Gastroesophageal sphincter (tissue), 4 donors: ENCODE data around the gene SPATA16. TPM values are rescaled to one million over a fixed set of nuclear protein-coding genes. Genes with fewer than 3 reads are reported as not detected.

ENCODE experiments used
- ATAC-seq: fragments of 150-250 bp; one replicate; pipeline ENCODE4 v1.9.1; 2016; ENCODE audit warnings: mild to moderate bottlenecking, moderate library complexity
- H3K27ac ChIP-seq, 4 donors: fragments of 200-600 bp; sonication (generic) in 3 of 4; 1 replicate in 3 of 4; 2 replicates in 1 of 4; pipeline ENCODE4 v1.5.1; 2016 to 2019
- H3K27me3 ChIP-seq: fragments of 200-600 bp; sonication (generic); one replicate; pipeline ENCODE4 v1.5.1; 2019
- H3K36me3 ChIP-seq, 2 donors: fragments of 200-600 bp; sonication (generic); one replicate each; pipeline ENCODE4 v1.5.1; 2019; ENCODE audit warnings: control low read depth in 1 of 2
- H3K4me1 ChIP-seq, 3 donors: fragments of 200-600 bp; sonication (generic); 1 replicate in 2 of 3; 2 replicates in 1 of 3; pipeline ENCODE4 v1.5.1; 2016 to 2019; ENCODE audit warnings: control low read depth in 2 of 3
- H3K4me3 ChIP-seq, 2 donors: fragments of 200-600 bp; sonication (generic); one replicate each; pipeline ENCODE4 v1.5.1; 2019; ENCODE audit warnings: mild to moderate bottlenecking in 1 of 2, moderate library complexity in 1 of 2
- H3K9me3 ChIP-seq, 3 donors: fragments of 200-600 bp; sonication (generic); one replicate each; pipeline ENCODE4 v1.5.1; 2017 to 2019; ENCODE audit warnings: control low read depth in 2 of 3
- CTCF ChIP-seq, 4 experiments: fragments of 200-600 bp in 2 of 4; fragments of 450-650 bp in 2 of 4; sonication (generic) in 1 of 4; IDR thresholded peaks; one replicate each; pipeline ENCODE4 v1.5.1; 2017 to 2019; ENCODE audit warnings: antibody characterized with exemption in 4 of 4, mild to moderate bottlenecking in 2 of 4, moderate library complexity in 2 of 4
- EP300 ChIP-seq: sonication (generic); formaldehyde crosslinking; IDR thresholded peaks from one replicate; pipeline ENCODE4 v1.6.1; 2017; ENCODE audit warnings: antibody characterized with exemption, mild to moderate bottlenecking
- POLR2A ChIP-seq, 2 donors: fragments of 450-650 bp; IDR thresholded peaks; one replicate each; pipeline ENCODE4 v1.6.1; 2017; ENCODE audit warnings: antibody characterized with exemption in 2 of 2, mild to moderate bottlenecking in 2 of 2, moderate library complexity in 1 of 2
- POLR2AphosphoS5 ChIP-seq: sonication (generic); formaldehyde crosslinking; IDR thresholded peaks from one replicate; pipeline ENCODE4 v1.6.1; 2017; ENCODE audit warnings: antibody characterized with exemption
- WGBS, 2 donors: methylation state at CpG; one replicate each; pipeline ENCODE4 v1.1.5; 2018; ENCODE audit warnings: low coverage in 1 of 2; 5-methylcytosine and 5-hydroxymethylcytosine counted together
- total RNA-seq, 4 donors: library from RNA; depleted of rRNA; stranded (reverse); fragments of >200 nt; gene quantifications; one replicate each; pipeline ENCODE4 v1.1.0, GENCODE V29; 2016

Gene SPATA16
- total RNA-seq, 4 donors from 2014 or later, result not detected

GRCh38 chr3:173138026-173138425, 3.0 kb downstream of the SPATA16 start:
- TF ChIP-seq POLR2A (IDR thresholded peaks at IDR 0.05), result no peak
- no peak for TF ChIP-seq EP300
- no peak for TF ChIP-seq POLR2AphosphoS5
- TF ChIP-seq CTCF (IDR thresholded peaks at IDR 0.05), result no peak
- 25 to 33% methylated on average over 1 to 3 of the region's 3 CpGs for WGBS, 2 donors
- ATAC-seq, result no peak

GRCh38 chr3:173135059-173135458, 6.0 kb downstream of the SPATA16 start:
- Histone ChIP-seq H3K36me3 (no peaks in the 10 kb centered on the region), H3K27me3 (no peaks in the 10 kb centered on the region), H3K9me3 (no peaks in the 10 kb centered on the region), H3K27ac (no peak overlapping the region), H3K4me3 (no peak overlapping the region), H3K4me1 (no peaks in the 10 kb centered on the region)
- no peak for TF ChIP-seq POLR2AphosphoS5
- TF ChIP-seq EP300, result no peak
- TF ChIP-seq POLR2A (IDR thresholded peaks at IDR 0.05), result no peak
- TF ChIP-seq CTCF (IDR thresholded peaks at IDR 0.05), result no peak
- WGBS, 2 donors, result 9 to 18% methylated on average over 2 of the region's 2 CpGs
- no peak for ATAC-seq

More at GRCh38 chr3:173138026-173138425, 3.0 kb downstream of the SPATA16 start:
- H3K4me1 ChIP-seq, result no peaks in the 10 kb centered on the region
- no peak overlapping the region for H3K27ac ChIP-seq
- H3K27me3 ChIP-seq, result no peaks in the 10 kb centered on the region
- H3K36me3 ChIP-seq, result no peaks in the 10 kb centered on the region
- no peaks in the 10 kb centered on the region for H3K9me3 ChIP-seq
- no peak overlapping the region for H3K4me3 ChIP-seq

GRCh38 chr3:173128633-173129032, 12.4 kb downstream of the SPATA16 start:
- TF ChIP-seq POLR2A (IDR thresholded peaks at IDR 0.05) (no peak), EP300 (no peak)
- H3K4me1 ChIP-seq, result no peaks in the 10 kb centered on the region
- no peak overlapping the region for H3K4me3 ChIP-seq
- WGBS, 2 donors, result 58 to 79% methylated on average over 3 of the region's 3 CpGs
- H3K9me3 ChIP-seq, result no peaks in the 10 kb centered on the region
- no peaks in the 10 kb centered on the region for H3K36me3 ChIP-seq
- no peaks in the 10 kb centered on the region for H3K27me3 ChIP-seq
- no peak for ATAC-seq
- no peak overlapping the region for H3K27ac ChIP-seq

- Histone ChIP-seq H3K27ac (no peak overlapping the region), H3K9me3 (no peaks in the 10 kb centered on the region), H3K4me1 (no peaks in the 10 kb centered on the region), H3K36me3 (no peaks in the 10 kb centered on the region), H3K4me3 (no peak overlapping the region), H3K27me3 (no peaks in the 10 kb centered on the region)
- no peak for TF ChIP-seq POLR2A (IDR thresholded peaks at IDR 0.05)
- WGBS, 2 donors, result 83 to 100% methylated on average over 2 of the region's 2 CpGs
- ATAC-seq, result no peak
Measured at GRCh38 chr3:173111321-173111720, 29.7 kb downstream of the SPATA16 start.

- no peaks in the 10 kb centered on the region for H3K36me3 ChIP-seq
- no peak for TF ChIP-seq EP300
- no peak for TF ChIP-seq POLR2AphosphoS5
- TF ChIP-seq POLR2A (IDR thresholded peaks at IDR 0.05), result no peak
- no peak for TF ChIP-seq CTCF (IDR thresholded peaks at IDR 0.05)
- no peak overlapping the region for H3K27ac ChIP-seq
- H3K4me3 ChIP-seq, result no peak overlapping the region
- ATAC-seq, result no peak
- no peaks in the 10 kb centered on the region for H3K4me1 ChIP-seq
- no peaks in the 10 kb centered on the region for H3K27me3 ChIP-seq
- WGBS, 2 donors, result 60 to 62% methylated on average over 4 of the region's 4 CpGs
- H3K9me3 ChIP-seq, result no peaks in the 10 kb centered on the region
Measured at GRCh38 chr3:173109143-173109542, 31.9 kb downstream of the SPATA16 start.

GRCh38 chr3:173103469-173103868, 37.6 kb downstream of the SPATA16 start:
- H3K4me1 ChIP-seq, result no peaks in the 10 kb centered on the region
- TF ChIP-seq CTCF (IDR thresholded peaks at IDR 0.05) (no peak), POLR2A (IDR thresholded peaks at IDR 0.05) (no peak), POLR2AphosphoS5 (no peak), EP300 (no peak)
- peaks cover 0 to 11% (median 0%) of the 10 kb centered on the region in 3 donors for H3K9me3 ChIP-seq
- WGBS, 2 donors, result 100% methylated on average over 1 of the region's 1 CpG; no CpG with 5 or more reads in 1 of the 2 donors
- H3K27ac ChIP-seq, result no peak overlapping the region
- H3K4me3 ChIP-seq, result no peak overlapping the region
- no peak for ATAC-seq
- no peaks in the 10 kb centered on the region for H3K36me3 ChIP-seq
- no peaks in the 10 kb centered on the region for H3K27me3 ChIP-seq
